ENCODE measurements around the gene HBP1. TPM values are rescaled to one million over a fixed set of nuclear protein-coding genes. Genes with fewer than 3 reads are reported as not detected.
A peak's percentile ranks its signal among the peaks of the same experiment; 100 is the strongest.

The HBP1 gene
- total and polyA plus RNA-seq, 2 of the 8 experiments (the other 6 are each of a cell fraction or from before 2014, with no cell fraction given), result 28.9 to 29.2 TPM

- TF ChIP-seq CHD7 (IDR thresholded peaks at IDR 0.05; ENCODE audit: insufficient replicate concordance, low read length), result peak; percentile 34
- no peak for TF ChIP-seq POU5F1 (IDR thresholded peaks at IDR 0.05; ENCODE audit: low read depth, low read length)
- no peak for TF ChIP-seq YY1 (IDR thresholded peaks at IDR 0.05; ENCODE audit: low read depth, low read length)
- TF ChIP-seq CTCF (IDR thresholded peaks at IDR 0.05; ENCODE audit: control extremely low read depth in 1 of 3, insufficient read depth in 1 of 3, low read depth in 1 of 3, low read length in 3 of 3), result peak in 2 of 3 experiments; percentile 31 to 50; a peak in 3 of 4 replicates
- TF ChIP-seq PHF8 (conservative IDR thresholded peaks at IDR 0.05; ENCODE audit: low read depth, low read length), result no peak
- no peak for TF ChIP-seq RBBP5 (IDR thresholded peaks at IDR 0.05; ENCODE audit: borderline replicate concordance, low read depth, low read length)
- peak; percentile 19 to 50; a peak in 3 of 4 replicates for TF ChIP-seq RAD21 (IDR thresholded peaks at IDR 0.05 in 1 of 2, conservative IDR thresholded peaks at IDR 0.05 in 1 of 2; ENCODE audit: low read depth in 2 of 2, low read length in 2 of 2)
Observed at GRCh38 chr7:107130487-107131220, 38.1 kb upstream of the HBP1 start (continued).

All from H1 (cell line).